ENCODE measurements around the gene TNIK.

GRCh38 chr3:171342200-171342599 lies 118.0 kb downstream of the TNIK start:
- TF ChIP-seq POLR2A (IDR thresholded peaks at IDR 0.05; ENCODE audit: low read depth, low read length) (no peak), POLR2AphosphoS5 (IDR thresholded peaks at IDR 0.05; ENCODE audit: low read depth, low read length) (no peak), TAF1 (IDR thresholded peaks at IDR 0.05; ENCODE audit: low read depth, low read length) (no peak), POU2F2 (IDR thresholded peaks at IDR 0.05; ENCODE audit: low read depth, low read length) (no peak), SPI1 (IDR thresholded peaks at IDR 0.05; ENCODE audit: low read depth, low read length) (no peak)

Data from GM12891 (cell line).